GM19438 (cell line): ENCODE data around the gene IQSEC3.
"Not testable (repeated sequence)": the region's sequence is repeated elsewhere in the genome, so short reads cannot be mapped to it uniquely, and the experiment has no call there.

Experiments
- ATAC-seq: cut with Tn5 transposase; IDR thresholded peaks from one replicate; pipeline ENCODE4 v1.9.1; 2021; ENCODE audit warnings: low read depth; ENCODE audit not compliant: unreplicated experiment

IQSEC3 gene

DNA sequence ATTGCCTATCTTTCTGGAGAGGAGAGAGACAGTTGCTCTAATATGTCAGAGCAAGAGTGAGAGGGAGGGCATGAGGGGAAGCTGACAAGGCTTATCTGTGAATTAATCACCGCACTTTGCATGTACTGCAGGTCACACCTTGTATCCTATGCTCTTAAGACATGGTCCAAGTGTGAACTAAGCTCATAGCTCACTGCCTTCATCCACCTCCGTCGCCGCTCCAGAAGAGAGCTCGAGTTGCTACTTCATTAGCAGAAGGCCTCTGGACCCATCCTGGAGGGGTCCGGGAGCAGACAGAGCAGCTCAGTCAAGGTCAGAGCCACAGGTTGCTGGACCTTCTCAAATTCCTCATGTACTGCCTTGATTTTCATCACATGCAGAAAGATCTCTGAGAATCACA is 14.6 kb upstream of the IQSEC3 start:
- ATAC-seq: not testable (repeated sequence)

- ATAC-seq: not testable (repeated sequence)
Measured at GRCh38 chr12:52902-53734, 13.4 kb upstream of the IQSEC3 start.

- ATAC-seq: no peak
Measured at GRCh38 chr12:53735-54730, 12.5 kb upstream of the IQSEC3 start.

DNA sequence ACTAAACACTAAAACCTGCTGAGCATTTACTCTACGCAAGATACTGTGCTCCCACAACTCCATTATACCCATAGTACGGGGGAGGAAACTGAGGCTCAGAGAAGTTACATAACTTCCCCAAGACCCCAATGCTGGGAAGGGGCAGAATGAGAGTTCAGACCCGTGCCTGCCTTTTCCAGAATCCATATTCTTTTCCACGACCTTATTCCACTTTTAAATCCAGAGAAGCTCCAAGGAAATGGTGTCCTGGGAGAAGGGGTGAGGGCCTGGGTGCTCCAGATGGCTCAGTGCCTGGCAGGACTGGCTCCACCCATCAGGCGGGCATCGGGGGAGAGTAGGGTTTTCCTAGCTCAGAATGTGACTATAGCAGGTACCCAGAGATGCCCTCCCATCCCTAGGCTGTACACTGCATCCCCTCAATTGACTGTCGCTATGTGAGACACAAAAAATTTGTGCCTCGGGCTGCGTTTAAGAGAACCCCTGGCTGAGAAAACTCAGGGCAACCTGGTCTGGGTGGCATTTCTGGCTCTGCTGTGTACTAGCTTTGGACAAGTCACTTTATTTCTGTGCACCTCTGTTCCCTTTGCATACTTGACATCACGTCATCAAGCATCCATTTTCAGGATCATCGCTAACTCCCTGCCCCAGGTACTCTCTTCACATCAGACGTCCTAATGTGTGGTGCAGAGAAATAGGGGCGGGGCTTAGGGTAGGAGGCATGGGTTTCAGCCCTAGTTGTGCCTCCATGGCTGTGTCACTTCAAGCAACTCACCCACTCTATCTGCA is 11.6 kb upstream of the IQSEC3 start:
- no peak for ATAC-seq

- ATAC-seq: no peak
Measured at GRCh38 chr12:56683-57346, 9.8 kb upstream of the IQSEC3 start.

GRCh38 chr12:57539-57938 is 9.0 kb upstream of the IQSEC3 start:
- ATAC-seq: no peak

GRCh38 chr12:58832-59231 is 7.7 kb upstream of the IQSEC3 start:
- no peak for ATAC-seq

- not testable (repeated sequence) for ATAC-seq
Measured at GRCh38 chr12:61845-62244, 4.7 kb upstream of the IQSEC3 start.

DNA sequence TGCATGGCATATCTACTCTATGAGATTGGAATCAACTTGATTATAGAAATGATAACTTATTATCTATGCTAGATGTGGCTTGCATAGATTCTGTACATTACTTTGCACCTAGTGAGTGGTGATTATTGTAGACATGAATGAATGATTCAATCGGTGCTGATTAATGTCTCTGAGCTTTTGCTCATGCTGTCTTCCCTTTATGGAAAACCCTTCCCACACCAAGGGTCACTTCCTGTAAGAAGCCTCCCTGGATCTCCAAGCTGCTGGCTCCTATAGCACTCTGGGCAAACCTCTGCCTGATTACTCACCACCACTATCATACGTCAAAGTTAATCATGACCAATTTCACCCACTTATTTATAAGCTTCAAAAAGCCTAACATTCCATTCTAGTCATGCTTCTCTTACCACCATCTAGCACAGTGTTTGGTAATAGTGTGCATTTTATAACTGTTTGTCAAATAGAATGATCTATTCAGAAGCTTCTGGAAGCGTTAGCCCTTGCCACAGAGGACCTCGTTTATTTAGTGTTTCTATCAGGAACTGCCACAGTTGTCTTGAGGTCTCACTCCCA is 990 bp upstream of the IQSEC3 start:
- ATAC-seq: not testable (repeated sequence)

DNA sequence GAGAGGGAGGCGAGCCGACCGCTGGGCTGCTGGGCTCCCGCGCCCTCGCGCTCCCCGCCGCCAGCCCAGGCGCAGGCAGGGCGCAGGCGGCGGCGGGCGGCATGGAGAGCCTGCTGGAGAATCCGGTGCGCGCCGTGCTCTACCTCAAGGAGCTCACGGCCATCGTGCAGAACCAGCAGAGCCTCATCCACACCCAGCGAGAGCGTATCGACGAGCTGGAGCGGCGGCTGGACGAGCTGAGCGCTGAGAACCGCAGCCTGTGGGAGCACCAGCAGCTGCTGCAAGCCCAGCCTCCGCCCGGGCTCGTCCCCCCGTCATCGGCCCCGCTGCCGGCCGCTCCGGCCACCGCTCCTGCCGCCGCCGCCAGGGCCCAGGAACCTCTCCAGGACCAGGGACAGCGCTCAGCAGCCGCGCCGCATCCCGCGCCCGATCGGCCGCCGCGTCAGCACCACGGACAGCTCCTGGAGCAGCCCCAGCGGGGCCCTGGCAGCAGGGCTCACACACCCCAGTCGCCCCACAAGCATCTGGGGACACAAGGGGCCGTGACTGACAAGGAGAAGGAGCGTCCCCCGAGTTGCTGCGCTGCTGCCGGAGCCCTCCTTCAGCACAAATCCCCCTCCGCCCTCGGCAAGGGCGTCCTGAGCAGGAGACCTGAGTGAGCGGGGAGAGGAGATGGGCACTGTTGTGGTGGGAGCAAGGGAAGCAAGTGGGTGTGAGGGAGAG is 376 bp downstream of the IQSEC3 start:
- ATAC-seq: not testable (repeated sequence)

GRCh38 chr12:69677-70076 is 3.1 kb downstream of the IQSEC3 start:
- not testable (repeated sequence) for ATAC-seq

DNA sequence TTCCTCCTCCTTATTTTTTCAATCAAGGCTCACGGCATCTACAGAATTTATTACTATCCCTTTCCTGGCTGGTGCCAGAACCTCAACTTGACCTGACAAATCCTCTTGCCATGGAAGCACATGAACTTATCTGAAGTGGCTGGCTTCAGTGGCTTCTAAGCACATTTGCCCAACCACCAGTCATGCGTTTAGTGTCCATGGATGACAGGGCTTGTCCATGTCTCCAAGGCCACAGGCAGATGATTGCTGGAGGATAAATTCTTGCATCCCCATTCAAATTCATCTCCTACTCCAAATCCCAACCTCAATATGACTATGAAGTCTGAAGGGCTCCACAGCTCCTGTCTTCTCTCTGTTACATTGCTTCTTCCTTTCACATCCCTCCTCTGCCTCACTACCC is 4.0 kb downstream of the IQSEC3 start:
- ATAC-seq: not testable (repeated sequence)

- ATAC-seq: not testable (repeated sequence)
Measured at GRCh38 chr12:72018-72417, 5.5 kb downstream of the IQSEC3 start.

GRCh38 chr12:74420-75190 is 8.0 kb downstream of the IQSEC3 start:
- ATAC-seq: not testable (repeated sequence)

GRCh38 chr12:75541-75940 is 9.0 kb downstream of the IQSEC3 start:
- not testable (repeated sequence) for ATAC-seq

GRCh38 chr12:76102-76501 is 9.5 kb downstream of the IQSEC3 start:
- ATAC-seq: not testable (repeated sequence)

DNA sequence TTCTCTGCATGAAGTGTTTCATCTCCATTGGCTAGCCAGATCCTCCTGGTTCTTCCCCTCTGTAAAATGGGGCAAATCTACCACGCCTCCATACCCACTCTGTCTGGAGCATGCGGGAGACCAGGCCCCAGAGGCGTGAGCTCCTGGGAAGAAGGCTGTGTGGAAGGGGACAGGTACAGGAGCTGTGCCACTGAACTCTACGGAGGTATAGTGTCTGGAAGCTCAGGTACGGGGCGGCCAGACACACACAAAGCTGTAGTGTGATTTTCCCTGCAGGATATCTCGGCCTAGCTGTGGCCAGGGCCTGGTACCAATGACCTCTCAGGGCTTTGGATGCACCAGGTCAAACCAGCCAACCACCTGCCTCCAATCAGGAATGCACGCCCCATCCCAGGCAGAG is 10.0 kb downstream of the IQSEC3 start:
- ATAC-seq: not testable (repeated sequence)

DNA sequence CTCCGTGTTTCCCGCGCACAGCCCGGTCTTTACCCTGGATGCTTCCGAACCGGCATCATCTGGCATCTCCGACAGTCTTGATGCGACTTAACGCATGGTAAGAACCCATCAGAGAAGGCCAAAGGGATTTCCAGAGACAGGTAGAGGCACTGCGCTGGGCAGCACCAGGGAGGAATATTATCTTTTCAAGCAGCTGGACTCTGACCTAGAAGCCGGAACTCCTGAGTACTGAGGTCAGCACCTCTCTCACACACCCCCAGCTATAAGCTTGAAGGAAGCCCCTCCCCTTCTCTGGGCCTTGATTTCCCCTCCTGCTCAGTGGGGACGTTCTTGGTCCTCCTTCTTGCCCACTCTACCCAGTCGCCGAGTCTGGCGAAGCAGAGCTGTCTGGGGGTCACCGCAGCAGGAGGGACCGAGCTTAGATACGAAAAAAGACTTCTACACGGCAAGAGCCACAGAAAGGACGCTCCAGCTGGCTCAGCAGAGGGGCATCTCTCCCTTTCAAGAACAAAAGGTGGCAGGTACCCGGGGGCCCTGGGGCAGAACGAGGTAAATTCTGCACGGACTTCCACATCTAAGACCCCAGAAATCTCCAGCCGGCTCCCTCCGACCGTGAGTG is 10.6 kb downstream of the IQSEC3 start:
- not testable (repeated sequence) for ATAC-seq
